AG08395 (cell line): ENCODE results near the gene MXRA7.
"Not testable (repeated sequence)": the region's sequence is repeated elsewhere in the genome, so short reads cannot be mapped to it uniquely, and the experiment has no call there.

Source experiments
- DNase-seq: peaks from one replicate; pipeline ENCODE4 v3.0.0; 2012; ENCODE audit warnings: mixed read lengths, low spot score

The MXRA7 gene

GRCh38 chr17:76716146-76716838 lies 5.5 kb upstream of the MXRA7 start:
- peak; percentile 95 for DNase-seq

- DNase-seq = no peak
Observed at GRCh38 chr17:76715496-76715830, 4.7 kb upstream of the MXRA7 start.

- DNase-seq = no peak
Observed at GRCh38 chr17:76714822-76715495, 4.2 kb upstream of the MXRA7 start.

GRCh38 chr17:76714336-76714735 lies 3.6 kb upstream of the MXRA7 start:
- DNase-seq = no peak

GRCh38 chr17:76713765-76714164 lies 3.0 kb upstream of the MXRA7 start:
- no peak for DNase-seq

- DNase-seq = not testable (repeated sequence)
Observed at GRCh38 chr17:76712321-76712720, 1.6 kb upstream of the MXRA7 start.

GRCh38 chr17:76709951-76710862 lies 558 bp downstream of the MXRA7 start:
- not testable (repeated sequence) for DNase-seq

GRCh38 chr17:76709077-76709950 lies 1.5 kb downstream of the MXRA7 start:
- peak; percentile 95 for DNase-seq

- DNase-seq = no peak
Observed at GRCh38 chr17:76707985-76708807, 2.6 kb downstream of the MXRA7 start.

GRCh38 chr17:76706817-76707216 lies 3.9 kb downstream of the MXRA7 start:
- DNase-seq = no peak

GRCh38 chr17:76704805-76705204 lies 6.0 kb downstream of the MXRA7 start:
- DNase-seq = no peak

GRCh38 chr17:76702941-76703637 lies 7.7 kb downstream of the MXRA7 start:
- DNase-seq = no peak

GRCh38 chr17:76702076-76702475 lies 8.7 kb downstream of the MXRA7 start:
- no peak for DNase-seq

GRCh38 chr17:76701471-76701967 lies 9.2 kb downstream of the MXRA7 start:
- no peak for DNase-seq

- peak; percentile 92 for DNase-seq
Observed at GRCh38 chr17:76700617-76701470, 9.9 kb downstream of the MXRA7 start.

- no peak for DNase-seq
Observed at GRCh38 chr17:76700270-76700616, 10.5 kb downstream of the MXRA7 start.

GRCh38 chr17:76698466-76698977 lies 12.2 kb downstream of the MXRA7 start:
- DNase-seq = not testable (repeated sequence)

- no peak for DNase-seq
Observed at GRCh38 chr17:76697702-76698465, 12.9 kb downstream of the MXRA7 start.
